ENCODE results near the gene AFDN.
"Not testable (repeated sequence)": the region's sequence is repeated elsewhere in the genome, so short reads cannot be mapped to it uniquely, and the experiment has no call there.

Gene AFDN

GRCh38 chr6:167973148-167973885, 146.6 kb downstream of the AFDN start:
- no peak for TF ChIP-seq POLR2A (IDR thresholded peaks at IDR 0.05; ENCODE audit: low read depth, low read length)
- DNase-seq (ENCODE audit: insufficient read length, low spot score) (no peak), FAIRE-seq (no peak)

GRCh38 chr6:167974640-167975344, 148.1 kb downstream of the AFDN start:
- no peak for TF ChIP-seq POLR2A (IDR thresholded peaks at IDR 0.05; ENCODE audit: low read depth, low read length)
- FAIRE-seq (no peak), DNase-seq (ENCODE audit: insufficient read length, low spot score) (no peak)

- FAIRE-seq (no peak), DNase-seq (ENCODE audit: insufficient read length, low spot score) (no peak)
- TF ChIP-seq POLR2A (IDR thresholded peaks at IDR 0.05; ENCODE audit: low read depth, low read length) = no peak
Observed at GRCh38 chr6:167975458-167975857, 148.7 kb downstream of the AFDN start.

DNA sequence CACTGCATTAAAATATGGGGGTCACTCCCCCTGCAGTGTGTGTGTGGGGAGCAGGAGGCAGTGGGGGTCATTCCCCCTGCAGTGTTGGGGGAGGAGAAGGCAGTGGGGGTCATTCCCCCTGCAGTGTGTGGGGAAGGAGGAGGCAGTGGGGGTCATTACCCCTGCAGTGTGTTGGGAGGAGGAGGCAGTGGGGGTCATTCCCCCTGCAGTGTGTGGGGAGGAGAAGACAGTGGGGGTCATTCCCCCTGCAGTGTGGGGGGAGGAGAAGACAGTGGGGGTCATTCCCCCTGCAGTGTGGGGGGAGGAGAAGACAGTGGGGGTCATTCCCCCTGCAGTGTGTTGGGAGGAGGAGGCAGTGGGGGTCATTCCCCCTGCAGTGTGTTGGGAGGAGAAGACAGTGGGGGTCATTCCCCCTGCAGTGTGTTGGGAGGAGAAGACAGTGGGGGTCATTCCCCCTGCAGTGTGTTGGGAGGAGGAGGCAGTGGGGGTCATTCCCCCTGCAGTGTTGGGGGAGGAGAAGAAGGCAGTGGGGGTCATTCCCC, 149.5 kb downstream of the AFDN start:
- not testable (repeated sequence) for FAIRE-seq; DNase-seq (ENCODE audit: insufficient read length, low spot score)

GRCh38 chr6:167976708-167977107, 150.0 kb downstream of the AFDN start:
- DNase-seq (ENCODE audit: insufficient read length, low spot score) = no peak
- no peak for TF ChIP-seq POLR2A (IDR thresholded peaks at IDR 0.05; ENCODE audit: low read depth, low read length)
- FAIRE-seq = no peak

- FAIRE-seq (no peak), DNase-seq (ENCODE audit: insufficient read length, low spot score) (no peak)
- no peak for TF ChIP-seq POLR2A (IDR thresholded peaks at IDR 0.05; ENCODE audit: low read depth, low read length)
Observed at GRCh38 chr6:167977717-167978467, 151.2 kb downstream of the AFDN start.

- TF ChIP-seq POLR2A (IDR thresholded peaks at IDR 0.05; ENCODE audit: low read depth, low read length) = no peak
- no peak for FAIRE-seq
- no peak for DNase-seq (ENCODE audit: insufficient read length, low spot score)
Observed at GRCh38 chr6:167978607-167979006, 151.9 kb downstream of the AFDN start.

GRCh38 chr6:167979436-167980139, 152.9 kb downstream of the AFDN start:
- DNase-seq (ENCODE audit: insufficient read length, low spot score) (no peak), FAIRE-seq (no peak)
- no peak for TF ChIP-seq POLR2A (IDR thresholded peaks at IDR 0.05; ENCODE audit: low read depth, low read length)

GRCh38 chr6:167980911-167981580, 154.3 kb downstream of the AFDN start:
- DNase-seq (ENCODE audit: insufficient read length, low spot score) (no peak), FAIRE-seq (no peak)
- no peak for TF ChIP-seq POLR2A (IDR thresholded peaks at IDR 0.05; ENCODE audit: low read depth, low read length)

DNA sequence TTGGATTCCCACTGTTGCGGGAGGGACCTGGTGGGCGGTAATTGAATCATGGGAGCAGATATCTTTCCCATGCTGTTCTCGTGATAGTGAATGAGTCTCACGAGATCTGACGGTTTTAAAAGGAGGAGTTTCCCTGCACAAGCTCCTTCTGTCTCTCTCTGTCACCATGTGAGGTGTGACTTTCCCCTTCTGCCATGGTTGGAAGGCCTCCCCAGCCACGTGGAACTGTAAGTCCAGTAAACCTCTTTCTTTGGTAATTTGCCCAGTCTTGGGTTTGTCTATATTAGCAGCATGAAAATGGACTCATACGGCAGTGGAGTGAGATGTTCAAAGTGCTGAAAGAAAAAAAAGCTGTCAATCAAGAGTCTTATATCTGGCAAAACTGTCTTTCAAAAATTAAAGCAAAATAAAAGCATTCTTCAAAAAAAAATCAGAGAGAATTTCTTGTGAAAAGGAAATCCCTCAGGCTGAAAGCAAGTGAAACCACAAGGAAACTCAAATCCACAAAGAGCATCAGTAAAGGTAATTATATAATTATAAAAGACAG, 155.3 kb downstream of the AFDN start:
- DNase-seq (ENCODE audit: insufficient read length, low spot score) (no peak), FAIRE-seq (no peak)
- no peak for TF ChIP-seq POLR2A (IDR thresholded peaks at IDR 0.05; ENCODE audit: low read depth, low read length)

- DNase-seq (ENCODE audit: insufficient read length, low spot score) (no peak), FAIRE-seq (no peak)
- no peak for TF ChIP-seq POLR2A (IDR thresholded peaks at IDR 0.05; ENCODE audit: low read depth, low read length)
Observed at GRCh38 chr6:167984144-167984719, 157.5 kb downstream of the AFDN start.

- FAIRE-seq (no peak), DNase-seq (ENCODE audit: insufficient read length, low spot score) (no peak)
- TF ChIP-seq POLR2A (IDR thresholded peaks at IDR 0.05; ENCODE audit: low read depth, low read length) = no peak
Observed at GRCh38 chr6:167984876-167985604, 158.3 kb downstream of the AFDN start.

Measured in H54 (cell line).